K562 (cell line): ENCODE data around the gene NPM1. TPM values are rescaled to one million over a fixed set of nuclear protein-coding genes. Genes with fewer than 3 reads are reported as not detected.

Source experiments
- ATAC-seq: fragments of 200-7000 bp; cut with Tn5 transposase; 3 replicates; pipeline ENCODE4 v1.9.1; 2020; ENCODE audit warnings: moderate library complexity
- BruUV-seq: library from RNA; stranded (reverse); fragments of 400-500 nt; replicated peaks from 2 replicates; lab custom pipeline; 2021; lab: Mats Ljungman, UMichigan
- CTCF ChIA-PET: fragments of 300-600 bp; formaldehyde crosslinking; extraction: SDS; loops from one replicate; lab custom pipeline; 2021; ENCODE audit warnings: low intra/inter-chr PET ratio; lab: Yijun Ruan, JAX
- POLR2A ChIA-PET: fragments of 300-600, 350-650 bp; sonication (Branson Sonifier 250); formaldehyde crosslinking; extraction: SDS; loops from one replicate; lab custom pipeline; 2021; ENCODE audit warnings: antibody characterized with exemption, inconsistent platforms; lab: Yijun Ruan, JAX
- DNase-seq, 4 experiments: peaks; one replicate each; pipeline versions ENCODE4 v3.0.0 to v3.0.0-alpha.2; 2011 to 2018; ENCODE audit warnings: low spot score in 3 of 4, mixed read lengths in 3 of 4; ENCODE audit errors: extremely low read depth in 1 of 4
- FAIRE-seq: peaks from 2 replicates; lab custom pipeline; 2011; peaks lifted over from hg19 to GRCh38; lab: Jason Lieb, UNC
- H2AFZ ChIP-seq: 2 replicates; pipeline ENCODE4 v1.6.0; 2011; ENCODE audit warnings: low read depth, low read length, control low read depth, inconsistent platforms
- H3K27ac ChIP-seq: fragments of 200-600 bp; 3 replicates; pipeline ENCODE4 v1.8.0; 2011; ENCODE audit warnings: low read depth, mild to moderate bottlenecking, control low read depth, inconsistent platforms, low read length, moderate library complexity, mixed read lengths; ENCODE audit errors: extremely low read depth
- H3K27me3 ChIP-seq, 2 experiments: fragments of 300-600 bp in 1 of 2; 2 replicates in 1 of 2; 3 replicates in 1 of 2; pipeline versions ENCODE4 v1.6.0 to v1.8.0; 2011; ENCODE audit warnings: inconsistent platforms in 2 of 2, low read length in 2 of 2, mild to moderate bottlenecking in 1 of 2, mixed read lengths in 1 of 2, moderate library complexity in 1 of 2; ENCODE audit not compliant: control insufficient read depth in 2 of 2, insufficient read depth in 2 of 2
- H3K36me3 ChIP-seq: fragments of 300-600 bp; 3 replicates; pipeline ENCODE4 v1.8.0; 2011; ENCODE audit warnings: mild to moderate bottlenecking, low read length, inconsistent platforms; ENCODE audit not compliant: control insufficient read depth, insufficient read depth
- H3K4me1 ChIP-seq, 2 experiments: fragments of 200-600 bp in 1 of 2; replicated peaks in 1 of 2; 2 replicates in 1 of 2; 3 replicates in 1 of 2; pipeline versions ENCODE4 v1.5.1 to v1.8.0; 2011; ENCODE audit warnings: inconsistent platforms in 2 of 2, low read length in 2 of 2, mild to moderate bottlenecking in 1 of 2, mixed read lengths in 1 of 2, moderate library complexity in 1 of 2; ENCODE audit not compliant: control insufficient read depth in 2 of 2, insufficient read depth in 2 of 2
- H3K4me2 ChIP-seq: 2 replicates; pipeline ENCODE4 v1.6.1; 2011; ENCODE audit warnings: low read length, control low read depth, inconsistent platforms, mixed read lengths; ENCODE audit not compliant: insufficient read depth
- H3K4me3 ChIP-seq: fragments of 200-600 bp; sonication (generic), shearing (Covaris generic); 2 replicates; pipeline ENCODE4 v1.5.1; 2016; ENCODE audit warnings: control low read depth, inconsistent platforms
- H3K79me2 ChIP-seq: fragments of 200-600 bp; 3 replicates; pipeline ENCODE4 v1.8.0; 2011; ENCODE audit warnings: low read length, inconsistent platforms; ENCODE audit not compliant: control insufficient read depth, insufficient read depth
- H3K9ac ChIP-seq, 2 experiments: 2 replicates each; pipeline versions ENCODE4 v1.6.0 to v1.6.1; 2011; ENCODE audit warnings: low read depth in 2 of 2, low read length in 2 of 2, control low read depth in 1 of 2, inconsistent platforms in 1 of 2, mild to moderate bottlenecking in 1 of 2, mixed read lengths in 1 of 2; ENCODE audit not compliant: insufficient read depth in 1 of 2
- H3K9me1 ChIP-seq: one replicate; pipeline ENCODE4 v1.6.0; 2011; ENCODE audit warnings: inconsistent platforms, mild to moderate bottlenecking, low read length, moderate library complexity; ENCODE audit not compliant: control insufficient read depth, insufficient read depth
- H3K9me3 ChIP-seq: replicated peaks from 2 replicates; pipeline ENCODE4 v1.5.1; 2011; ENCODE audit warnings: low read depth, low read length, inconsistent platforms; ENCODE audit not compliant: control insufficient read depth, insufficient read depth
- H4K20me1 ChIP-seq: replicated peaks from 2 replicates; pipeline ENCODE4 v1.6.1; 2011; ENCODE audit warnings: low read length, inconsistent platforms, mixed read lengths; ENCODE audit not compliant: control insufficient read depth, insufficient read depth
- MAZ ChIP-seq, 2 experiments: fragments of 450-650 bp in 1 of 2; sonication (generic) in 1 of 2; formaldehyde crosslinking; IDR thresholded peaks in 1 of 2; conservative IDR thresholded peaks in 1 of 2; 2 replicates each; pipeline versions ENCODE4 v1.4.0 to v1.5.0; 2020; ENCODE audit warnings: mild to moderate bottlenecking in 1 of 2, missing genetic modification reagents in 1 of 2
- MTF1 ChIP-seq: fragments of 250-450 bp; sonication (Bioruptor Pico); IDR thresholded peaks from 2 replicates; pipeline ENCODE4 v1.9.0; 2021; ENCODE audit warnings: moderate library complexity, mild to moderate bottlenecking, inconsistent platforms, borderline replicate concordance
- NFIC ChIP-seq: fragments of 450-650 bp; IDR thresholded peaks from 2 replicates; pipeline ENCODE4 v1.6.1; 2017; ENCODE audit warnings: mild to moderate bottlenecking, inconsistent platforms
- TRIM24 ChIP-seq, 2 experiments: fragments of 450-650 bp; IDR thresholded peaks; 2 replicates each; pipeline ENCODE4 v1.6.1; 2016
- ZBTB17 ChIP-seq: fragments of 450-650 bp; formaldehyde crosslinking; IDR thresholded peaks from 2 replicates; pipeline ENCODE4 v1.4.0; 2020; ENCODE audit warnings: mild to moderate bottlenecking
- ZKSCAN1 ChIP-seq: fragments of 150-350 bp; IDR thresholded peaks from 2 replicates; pipeline ENCODE4 v1.6.1; 2016; ENCODE audit warnings: low read depth, low read length
- ZNF436 ChIP-seq: fragments of 250-450, 450-650 bp; sonication (Bioruptor Pico); formaldehyde crosslinking; IDR thresholded peaks from 2 replicates; pipeline ENCODE4 v1.7.0; 2020; ENCODE audit warnings: mild to moderate bottlenecking
- WGBS: fragments of 100-300 bp; shearing (Covaris generic); methylation state at CpG from one replicate; pipeline ENCODE4 v1.1.6; 2016; ENCODE audit warnings: low coverage, mixed read lengths; ENCODE audit not compliant: insufficient coverage; ENCODE audit errors: missing lambda C conversion rate; 5-methylcytosine and 5-hydroxymethylcytosine counted together
- in situ Hi-C: fragments of 300-500 bp; cut with MboI; formaldehyde crosslinking; loops from 4 replicates; pipeline ENCODE4 v1.15.0; 2018; ENCODE audit warnings: inconsistent platforms, mixed read lengths
- intact Hi-C: fragments of 100-400 bp; cut with micrococcal nuclease; formaldehyde crosslinking; loops from 2 replicates; pipeline ENCODE4 v1.14.2; 2022
- polyA plus RNA-seq, 8 experiments: library from polyadenylated mRNA; depleted of rRNA in 4 of 8; stranded (reverse) in 5 of 8; unstranded in 3 of 8; fragments of >200 nt; fragmentation: Nextera tagmentation in 2 of 8; fragmentation: Illumina TruSeq in 1 of 8; extraction: Ambion mirVana in 2 of 8; extraction: Trizol in 1 of 8; gene quantifications; 2 replicates each; pipeline versions ENCODE4 v1.2.1 to v1.2.3, GENCODE V29; 2011 to 2014; ENCODE audit warnings: inconsistent platforms in 1 of 8, missing spikeins in 1 of 8
- total RNA-seq, 7 experiments: library from RNA; depleted of rRNA in 6 of 7; stranded (reverse); fragments of >200 nt in 6 of 7; fragmentation: Illumina TruSeq in 2 of 7; extraction: Trizol in 2 of 7; gene quantifications; 2 replicates each; pipeline versions ENCODE4 v1.2.1 to v1.2.3, GENCODE V29; 2011 to 2021; ENCODE audit warnings: low replicate concordance in 1 of 7
- TF ChIP-seq, protein P1 (sequence below): fragments of 450-650 bp; IDR thresholded peaks from 2 replicates; pipeline ENCODE4 v1.6.1; 2016

The NPM1 gene
- total and polyA plus RNA-seq, 9 of the 15 experiments (the other 6 are each of a cell fraction or from before 2014, with no cell fraction given): 2,438 to 6,909 (median 5,639) TPM

DNA sequence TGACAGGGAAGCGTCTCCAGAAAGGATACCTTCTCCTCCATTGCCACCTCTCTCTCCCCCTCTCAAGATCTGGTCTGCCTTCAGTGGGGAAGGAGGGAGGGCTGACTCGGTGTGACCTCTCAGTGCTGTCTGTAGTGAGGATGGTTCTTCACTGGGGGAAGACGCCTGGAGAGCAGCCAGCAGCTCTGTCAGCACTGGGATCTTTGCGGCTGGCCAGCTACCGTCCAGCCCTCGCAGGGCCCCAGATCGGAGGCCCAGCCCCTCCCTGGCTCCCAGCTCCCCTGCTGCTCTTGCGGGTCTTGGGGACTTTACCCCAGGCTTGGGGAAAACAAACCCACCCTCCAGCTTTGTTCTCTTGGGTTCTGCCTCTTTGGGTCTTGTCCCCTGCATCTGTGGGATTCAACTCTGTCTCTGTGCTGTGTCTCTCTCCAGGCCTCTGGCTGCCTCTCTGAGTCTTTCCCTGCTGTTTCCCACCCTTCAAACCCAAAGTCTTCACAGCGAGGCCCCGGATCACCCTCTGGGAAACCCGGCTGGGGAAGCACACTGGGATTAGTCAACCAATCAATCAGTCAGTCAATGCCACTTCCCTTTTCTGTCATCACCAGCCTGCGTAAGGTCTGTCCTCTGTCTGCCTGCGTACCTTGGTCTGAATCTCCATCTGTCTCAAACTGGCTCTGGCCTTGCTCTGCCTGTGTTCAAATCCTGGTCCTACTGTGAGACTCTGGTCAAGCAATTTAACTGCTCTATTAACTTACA lies 54.8 kb downstream of the NPM1 start (continued):
- TF ChIP-seq, protein P1, sequence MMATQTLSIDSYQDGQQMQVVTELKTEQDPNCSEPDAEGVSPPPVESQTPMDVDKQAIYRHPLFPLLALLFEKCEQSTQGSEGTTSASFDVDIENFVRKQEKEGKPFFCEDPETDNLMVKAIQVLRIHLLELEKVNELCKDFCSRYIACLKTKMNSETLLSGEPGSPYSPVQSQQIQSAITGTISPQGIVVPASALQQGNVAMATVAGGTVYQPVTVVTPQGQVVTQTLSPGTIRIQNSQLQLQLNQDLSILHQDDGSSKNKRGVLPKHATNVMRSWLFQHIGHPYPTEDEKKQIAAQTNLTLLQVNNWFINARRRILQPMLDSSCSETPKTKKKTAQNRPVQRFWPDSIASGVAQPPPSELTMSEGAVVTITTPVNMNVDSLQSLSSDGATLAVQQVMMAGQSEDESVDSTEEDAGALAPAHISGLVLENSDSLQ: peak; percentile 83
- TF ChIP-seq ZNF436 (no peak), ZKSCAN1 (0 out of 2 replicates have a peak, but pooled peaks have one; percentile 21), ZBTB17 (CRISPR knock-in tag) (peak; percentile 19; the same call in 1 of the 2 replicates), NFIC (peak; percentile 53)
- TF ChIP-seq, all 486 proteins: peak for 10

DNA sequence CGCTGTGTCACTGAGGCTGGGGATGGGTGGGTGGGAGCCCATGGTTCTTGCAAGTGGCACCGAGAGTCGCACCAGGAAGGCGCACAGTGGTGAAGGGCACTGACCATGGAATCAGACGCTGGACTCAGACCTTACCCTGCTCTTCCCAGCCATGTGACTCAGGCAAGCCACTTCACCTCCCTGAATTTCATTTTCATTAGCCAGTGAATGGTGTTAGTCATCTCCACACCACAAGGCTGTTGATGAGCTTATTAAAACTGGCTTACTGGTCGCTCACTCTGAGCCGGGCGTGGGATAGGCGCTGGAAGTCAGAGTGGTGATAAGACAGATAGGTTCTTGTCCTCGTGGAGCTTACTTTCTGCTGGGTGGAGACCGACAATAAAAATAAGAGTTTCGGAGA lies 56.9 kb downstream of the NPM1 start:
- H3K79me2 ChIP-seq: no peaks in the 10 kb centered on the region
- H3K9me1 ChIP-seq: no peaks in the 10 kb centered on the region
- no peak overlapping the region for H3K27ac ChIP-seq
- no peak overlapping the region for H3K9ac ChIP-seq
- CTCF ChIA-PET: no interaction called here
- H3K36me3 ChIP-seq: no peaks in the 10 kb centered on the region
- no peak for TF ChIP-seq MAZ (CRISPR knock-in tag; conservative IDR thresholded peaks at IDR 0.05 in 1 of 2, IDR thresholded peaks at IDR 0.05 in 1 of 2)
- TF ChIP-seq TRIM24 (IDR thresholded peaks at IDR 0.05): 0 out of 4 replicates have a peak, but pooled peaks of 1 of the 2 experiments have one; percentile 29
- no peak for TF ChIP-seq MTF1 (CRISPR knock-in tag)
- no peaks in the 10 kb centered on the region for H3K9me3 ChIP-seq
- H4K20me1 ChIP-seq: peaks cover 9% of the 10 kb centered on the region; the same call in 1 of the 2 replicates
- ATAC-seq: no peak
- H3K4me3 ChIP-seq: no peak overlapping the region
- POLR2A ChIA-PET: no interaction called here
- 18% methylated on average over 11 of the region's 12 CpGs for WGBS
- no peak for DNase-seq
- in situ Hi-C loops (no loop called here), intact Hi-C loops (no loop called here)
- peaks cover 2 to 73% of the 10 kb centered on the region in 2 experiments; a peak in 3 of 5 replicates for H3K27me3 ChIP-seq
- H3K4me2 ChIP-seq: no peak overlapping the region
- FAIRE-seq: no peak
- BruUV-seq: no TSS peak
- H2AFZ ChIP-seq: no peak overlapping the region
- H3K4me1 ChIP-seq: peaks cover 13 to 18% of the 10 kb centered on the region in 2 experiments; a peak in 4 of 5 replicates
